H4 (cell line): Measurements from ENCODE around the gene HNRNPM. TPM values are rescaled to one million over a fixed set of nuclear protein-coding genes. Genes with fewer than 3 reads are reported as not detected.
A peak's percentile ranks its signal among the peaks of the same experiment; 100 is the strongest.

Experiments
- DNase-seq: peaks from one replicate; pipeline ENCODE4 v3.0.0-alpha.2; 2015; ENCODE audit warnings: low spot score
- total RNA-seq: library from RNA; depleted of rRNA; stranded (reverse); fragments of >200 nt; shearing (Covaris generic); gene quantifications from 2 replicates; pipeline ENCODE4 v1.2.3, GENCODE V29; 2014

HNRNPM gene
- total RNA-seq, 1 experiment from 2014 or later = 75.1 TPM

DNA sequence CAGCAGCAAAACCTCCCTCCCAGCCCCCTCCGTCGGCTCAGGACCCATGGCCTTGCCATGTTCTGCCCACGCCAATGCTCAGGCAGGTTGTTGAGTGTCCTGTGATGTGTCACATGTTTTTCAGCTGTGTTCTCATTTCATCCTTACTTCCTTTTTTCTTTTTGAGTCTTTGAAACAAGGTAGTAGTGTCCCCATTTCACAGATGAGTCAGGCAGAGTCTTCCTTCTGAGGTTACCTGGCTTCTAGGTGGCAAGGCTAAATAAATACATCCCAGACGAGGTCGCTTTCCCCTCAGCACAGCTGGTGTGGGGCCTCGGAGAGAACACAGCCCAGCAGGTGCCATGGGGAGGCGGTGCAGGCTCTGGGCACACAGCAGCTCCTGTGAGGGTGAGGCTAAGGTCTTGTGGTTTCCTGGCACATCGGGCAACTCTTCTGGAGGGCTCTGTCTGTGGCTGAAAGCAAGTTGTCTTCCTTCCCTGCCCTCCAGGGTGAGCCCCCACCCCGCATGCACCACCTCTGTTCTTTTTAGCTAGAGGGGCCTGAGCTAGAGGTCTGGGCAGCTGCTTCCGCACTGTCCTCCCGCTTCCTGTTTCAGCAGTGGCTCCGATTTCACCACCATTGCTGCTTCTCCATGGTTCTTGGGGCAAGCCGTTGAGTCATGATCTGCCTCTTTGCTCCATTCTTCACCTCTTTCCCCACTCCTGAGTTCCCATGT, 42.5 kb downstream of the HNRNPM start:
- DNase-seq = no peak

DNA sequence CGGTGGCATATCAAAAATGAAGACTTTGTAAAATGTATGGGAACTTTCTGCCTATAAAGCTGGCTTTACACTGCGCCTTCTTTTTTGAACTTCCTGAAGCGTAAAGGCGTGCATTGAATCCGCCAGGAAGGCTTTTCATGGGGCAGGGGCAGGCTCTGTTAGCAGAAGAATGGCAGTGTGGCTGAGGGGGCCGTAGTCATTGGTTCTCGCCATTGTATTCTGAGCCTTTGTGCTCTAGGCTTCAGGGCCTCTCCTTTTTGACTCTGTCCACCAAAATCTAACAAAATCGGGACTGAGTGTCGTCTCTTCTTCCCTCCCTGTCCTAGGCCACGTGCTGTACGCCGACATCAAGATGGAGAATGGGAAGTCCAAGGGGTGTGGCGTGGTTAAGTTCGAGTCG, 43.6 kb downstream of the HNRNPM start:
- no peak for DNase-seq

DNA sequence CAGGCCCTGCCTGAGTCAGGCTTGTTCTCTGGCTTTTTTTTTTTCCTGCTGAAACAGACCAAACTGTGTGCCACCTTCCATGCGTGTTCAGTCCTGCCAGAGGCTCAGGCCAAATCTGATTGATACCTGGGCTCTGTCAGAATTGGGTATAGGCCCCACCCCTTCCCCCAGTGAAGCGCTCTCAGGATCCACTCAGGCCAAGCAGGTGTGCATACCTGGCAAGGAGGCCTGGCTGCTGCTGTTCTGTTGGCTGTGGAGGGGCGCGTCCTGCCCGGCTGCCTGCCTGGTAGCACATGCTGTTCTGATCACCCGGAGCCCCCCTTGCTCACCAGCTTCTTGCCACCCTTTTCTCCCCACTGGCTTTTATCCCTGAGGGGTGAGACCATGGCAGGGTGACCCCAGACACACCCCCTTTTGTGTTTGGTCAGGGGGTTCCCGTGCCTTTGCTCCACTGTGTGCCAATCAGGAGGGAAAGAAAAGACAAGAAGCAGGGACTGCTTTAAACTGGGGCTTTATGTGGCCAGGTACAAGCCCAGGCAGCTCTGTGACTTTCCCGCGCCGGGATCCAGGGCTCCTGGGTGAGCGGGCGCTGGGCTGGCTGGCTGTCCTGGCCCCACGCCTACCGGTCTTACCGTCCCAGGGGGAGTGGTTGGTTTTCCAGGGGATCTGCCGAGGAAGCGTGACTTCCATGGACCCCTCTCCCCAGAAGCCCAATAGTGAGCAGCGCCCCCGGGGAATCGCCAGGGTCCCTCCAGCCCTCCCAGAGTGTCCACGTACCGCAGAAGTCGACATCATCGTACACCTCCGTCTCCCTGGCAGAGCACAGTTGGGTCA, 45.0 kb downstream of the HNRNPM start:
- no peak for DNase-seq

DNA sequence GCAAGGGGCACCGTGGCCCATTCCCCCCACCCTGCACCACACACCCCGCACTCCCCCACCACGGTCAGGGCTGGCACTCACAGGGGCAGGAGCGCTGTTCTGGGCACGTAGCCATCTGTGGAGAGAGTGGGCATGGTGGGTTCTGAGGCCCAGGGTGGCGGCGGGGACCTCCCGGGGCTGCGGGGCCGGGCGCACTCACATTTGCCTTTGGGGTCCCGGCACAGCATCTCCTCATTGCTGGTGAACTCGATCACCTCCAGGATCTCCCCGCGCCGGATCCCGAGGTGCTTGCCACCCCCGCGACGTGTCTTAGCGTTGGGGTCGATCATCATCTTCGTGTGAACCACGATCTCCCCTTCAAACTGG, 45.6 kb downstream of the HNRNPM start:
- no peak for DNase-seq

DNA sequence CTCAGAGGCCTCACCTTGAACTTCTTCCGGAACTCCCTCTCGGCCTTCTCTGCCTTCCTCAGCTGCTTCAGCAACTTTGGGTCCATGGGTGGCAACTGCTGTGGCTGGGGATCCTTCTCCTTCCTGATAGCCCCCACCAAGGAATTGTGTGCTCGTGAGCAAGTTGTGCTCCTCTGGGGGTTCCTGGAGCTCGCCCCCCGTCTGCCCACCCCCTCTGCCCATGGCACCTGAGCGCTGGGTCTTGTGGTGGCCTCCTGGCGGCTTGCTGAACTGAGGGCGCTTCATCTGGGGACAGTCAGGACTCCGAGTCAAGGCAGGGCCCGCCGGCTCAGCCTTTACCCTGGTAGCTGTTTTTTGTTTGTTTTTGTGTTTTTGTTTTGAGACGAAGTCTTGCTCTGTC, 46.1 kb downstream of the HNRNPM start:
- no peak for DNase-seq

DNA sequence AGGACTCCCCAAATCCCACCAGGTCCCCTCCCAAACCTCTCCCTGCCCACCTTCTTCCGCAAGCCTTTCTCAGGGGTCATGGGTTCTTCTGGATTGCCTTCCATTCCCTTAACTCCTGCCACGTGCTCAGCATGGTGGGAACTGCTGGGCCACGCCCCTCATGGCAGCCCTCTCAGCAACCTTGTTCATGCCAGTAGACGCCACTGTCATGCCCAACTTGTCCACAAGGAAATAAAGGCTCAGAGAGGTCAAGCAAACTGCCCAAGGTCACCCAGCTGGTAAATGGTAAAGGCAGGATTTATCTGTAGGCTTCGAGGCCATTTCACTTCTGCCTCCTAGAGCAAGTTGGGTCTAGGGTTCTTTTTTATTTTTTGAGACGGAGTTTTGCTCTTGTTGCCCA, 46.8 kb downstream of the HNRNPM start:
- no peak for DNase-seq

DNA sequence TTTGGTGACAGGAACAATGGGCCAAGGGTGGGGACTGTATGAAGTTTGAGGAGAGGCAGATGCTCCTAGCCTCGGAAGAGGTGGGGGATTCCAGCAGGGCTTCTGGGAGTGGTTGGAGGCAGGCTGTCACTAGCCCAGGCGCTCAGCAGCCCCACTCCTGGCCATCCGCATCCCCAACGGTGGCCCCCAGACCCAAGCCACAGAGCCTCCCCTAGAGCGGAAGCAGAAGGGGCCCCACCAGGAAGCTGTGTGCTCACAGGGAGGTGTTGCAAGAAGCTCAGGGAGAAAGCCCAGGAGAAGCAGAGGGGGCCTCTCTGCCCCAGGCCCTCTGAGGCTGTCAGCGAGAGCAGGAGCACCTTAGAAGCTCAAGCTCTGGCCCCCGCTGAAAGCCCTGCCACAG, 49.4 kb downstream of the HNRNPM start:
- DNase-seq = no peak

DNA sequence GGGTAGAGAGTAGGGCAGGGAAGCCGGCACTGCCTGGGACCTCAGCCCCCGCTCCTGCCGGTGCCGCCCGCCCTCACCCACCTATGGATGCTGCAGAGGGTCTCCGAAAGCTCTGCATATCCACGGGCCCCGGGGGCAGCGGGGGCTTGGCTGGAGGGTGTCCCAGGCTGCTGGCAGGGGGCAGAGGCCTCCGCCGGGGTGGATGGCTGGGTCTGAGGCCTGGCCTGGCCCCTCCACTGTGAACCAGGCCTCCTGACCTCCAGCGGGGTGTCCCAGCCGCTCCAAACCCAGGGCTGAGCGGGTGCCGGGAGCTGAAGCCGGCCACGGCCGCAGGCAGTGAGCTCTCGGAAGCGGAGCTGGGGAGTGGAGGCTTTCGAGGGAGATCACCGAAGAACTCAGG, 53.5 kb downstream of the HNRNPM start:
- DNase-seq = no peak

DNA sequence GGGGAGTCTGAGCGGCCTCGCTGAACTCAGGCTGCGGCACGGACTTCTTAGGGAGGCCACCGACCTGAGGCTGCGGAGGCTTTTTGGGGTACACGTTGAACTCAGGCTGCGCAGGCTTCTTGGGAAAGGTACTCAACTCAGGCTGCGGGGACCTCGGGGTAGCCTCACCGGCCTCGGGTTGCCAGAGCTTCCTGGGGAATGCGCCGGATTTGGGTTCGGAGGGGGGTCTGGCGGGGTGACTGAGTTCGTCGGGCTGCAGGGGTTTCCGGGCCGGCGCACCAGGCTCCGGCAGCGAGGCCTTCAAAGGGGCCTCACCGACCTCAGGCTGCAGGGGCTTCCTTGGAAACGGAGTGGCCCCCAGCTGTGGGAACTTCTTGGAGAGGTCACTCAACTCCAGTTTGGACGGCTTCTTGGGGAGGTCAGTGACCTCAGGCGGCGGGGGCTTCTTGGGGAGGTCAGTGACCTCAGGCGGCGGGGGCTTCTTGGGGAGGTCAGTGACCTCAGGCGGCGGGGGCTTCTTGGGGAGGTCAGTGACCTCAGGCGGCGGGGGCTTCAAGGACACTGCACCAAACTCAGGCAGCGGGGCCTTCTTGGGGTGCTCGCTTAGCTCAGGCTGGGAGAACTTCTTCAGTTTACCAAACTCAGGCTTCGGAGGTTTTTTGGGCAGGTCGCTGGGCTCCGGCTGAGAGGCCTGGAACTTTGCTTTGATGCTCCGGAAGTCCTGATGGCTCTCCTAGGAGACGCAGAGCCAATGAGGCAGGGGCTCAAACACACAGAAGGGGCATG, 54.5 kb downstream of the HNRNPM start:
- no peak for DNase-seq

DNA sequence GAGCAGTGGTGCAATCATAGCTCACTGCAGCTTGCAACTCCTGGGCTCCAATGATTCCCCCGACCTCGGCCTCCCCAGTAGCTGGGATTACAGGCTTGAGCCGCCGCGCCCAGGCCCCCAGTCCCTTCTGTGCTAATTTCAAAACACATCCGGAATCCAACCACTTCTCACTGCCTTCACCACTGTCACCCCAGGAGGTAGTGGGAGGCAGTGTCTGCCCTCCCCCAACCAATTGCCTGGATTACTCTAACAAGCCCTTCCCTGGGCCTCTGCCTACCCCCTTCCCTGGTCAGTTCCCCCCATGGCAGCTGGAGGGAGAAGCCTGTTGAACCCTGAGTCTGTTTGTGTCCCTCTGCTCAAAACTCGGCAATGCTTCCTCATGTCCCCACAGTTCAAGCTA, 55.4 kb downstream of the HNRNPM start:
- no peak for DNase-seq

DNA sequence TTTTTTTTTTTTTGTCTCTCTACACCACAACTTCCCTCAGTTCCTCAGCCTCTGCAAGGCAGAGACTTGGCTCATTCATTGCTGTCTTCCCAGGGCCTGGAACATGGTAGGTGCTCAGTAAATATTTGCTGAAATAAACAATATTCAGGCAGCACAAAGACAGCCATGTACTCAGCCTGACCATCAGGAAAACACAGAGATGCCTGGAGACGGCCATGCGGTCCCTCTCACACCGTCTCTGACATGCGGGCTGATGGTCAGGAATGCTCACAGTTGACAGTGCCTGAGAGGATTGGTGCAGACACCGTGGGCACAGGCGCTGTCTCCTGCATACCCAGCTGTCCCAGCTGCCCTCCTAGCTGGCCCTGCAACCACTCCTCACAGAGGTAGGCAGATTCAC, 56.7 kb downstream of the HNRNPM start:
- no peak for DNase-seq

DNA sequence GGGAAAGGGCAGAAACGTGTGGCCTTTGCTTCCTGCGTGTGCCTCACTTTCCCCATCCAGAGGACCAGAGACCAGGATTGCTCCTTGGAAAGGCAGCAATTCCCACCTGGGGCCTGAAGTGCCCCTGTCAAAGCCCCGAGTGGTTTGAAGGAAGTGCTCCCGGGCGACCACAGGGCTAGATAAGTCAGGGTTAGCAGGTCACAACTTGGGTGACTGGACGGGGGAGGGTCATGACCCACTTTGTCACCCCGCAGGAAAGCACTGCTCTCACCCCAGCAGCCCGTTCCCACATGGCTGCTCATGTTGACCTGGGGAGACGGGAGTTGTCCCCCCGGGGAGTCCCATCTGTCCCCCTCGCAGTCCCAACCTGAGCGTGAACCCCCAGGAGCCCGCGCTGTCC, 57.2 kb downstream of the HNRNPM start:
- DNase-seq = no peak

DNA sequence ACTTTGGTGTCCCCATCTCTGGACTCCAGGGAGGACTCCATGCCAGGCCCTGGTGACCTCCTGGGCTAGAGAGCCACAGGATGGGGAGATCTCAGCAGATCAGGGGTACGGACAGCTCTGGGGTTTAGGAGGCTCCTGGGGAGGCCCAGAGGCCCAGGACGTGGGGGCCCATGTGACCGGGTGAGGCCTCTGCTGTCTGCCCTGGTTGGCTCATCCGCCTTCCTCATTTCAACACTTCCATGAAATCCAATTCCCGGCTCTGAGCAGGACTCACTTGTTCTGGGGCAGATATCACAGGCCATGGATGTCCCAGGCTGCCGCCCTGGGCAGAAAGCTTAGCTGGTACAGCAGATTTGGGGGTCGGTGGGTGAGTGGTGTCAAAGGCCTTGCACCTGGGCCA, 58.7 kb downstream of the HNRNPM start:
- DNase-seq = no peak

DNA sequence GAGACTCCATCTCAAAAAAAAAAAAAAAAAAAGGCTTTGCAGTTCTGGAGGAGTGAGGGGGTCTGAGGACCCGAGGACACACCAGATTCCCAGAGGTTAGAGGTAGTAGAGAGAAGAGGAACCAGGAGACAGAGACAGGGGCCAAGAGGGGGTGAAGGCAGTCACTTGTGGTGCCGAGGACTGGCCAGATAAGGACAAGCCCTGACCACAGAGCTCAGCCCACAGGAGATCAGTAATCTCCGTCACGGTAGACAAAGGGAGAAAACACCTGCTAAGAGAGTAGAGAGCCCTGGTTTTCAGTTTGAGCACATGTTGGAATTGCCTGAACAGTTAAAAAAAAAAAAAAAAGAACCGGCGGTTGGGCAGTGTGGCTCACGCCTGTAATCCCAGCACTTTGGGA, 59.4 kb downstream of the HNRNPM start:
- no peak for DNase-seq

DNA sequence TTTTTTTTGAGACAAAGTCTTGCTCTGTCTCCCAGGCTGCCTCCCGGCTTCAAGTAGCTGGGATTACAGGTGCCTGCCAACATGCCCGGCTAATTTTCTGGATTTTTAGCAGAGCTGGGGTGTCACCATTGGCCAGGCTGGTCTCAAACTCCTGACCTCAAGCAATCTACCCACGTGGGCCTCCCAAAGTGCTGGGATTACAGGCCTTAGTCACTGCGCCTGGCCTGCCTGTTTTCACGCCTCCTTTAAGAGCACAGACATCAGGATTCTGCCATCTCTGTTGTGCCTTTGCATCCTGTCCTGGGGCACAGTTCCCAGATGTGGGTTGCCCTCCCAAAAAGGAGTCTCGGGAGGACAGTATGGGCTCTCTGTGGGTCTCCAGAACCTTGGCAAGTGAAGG, 60.1 kb downstream of the HNRNPM start:
- DNase-seq = no peak

DNA sequence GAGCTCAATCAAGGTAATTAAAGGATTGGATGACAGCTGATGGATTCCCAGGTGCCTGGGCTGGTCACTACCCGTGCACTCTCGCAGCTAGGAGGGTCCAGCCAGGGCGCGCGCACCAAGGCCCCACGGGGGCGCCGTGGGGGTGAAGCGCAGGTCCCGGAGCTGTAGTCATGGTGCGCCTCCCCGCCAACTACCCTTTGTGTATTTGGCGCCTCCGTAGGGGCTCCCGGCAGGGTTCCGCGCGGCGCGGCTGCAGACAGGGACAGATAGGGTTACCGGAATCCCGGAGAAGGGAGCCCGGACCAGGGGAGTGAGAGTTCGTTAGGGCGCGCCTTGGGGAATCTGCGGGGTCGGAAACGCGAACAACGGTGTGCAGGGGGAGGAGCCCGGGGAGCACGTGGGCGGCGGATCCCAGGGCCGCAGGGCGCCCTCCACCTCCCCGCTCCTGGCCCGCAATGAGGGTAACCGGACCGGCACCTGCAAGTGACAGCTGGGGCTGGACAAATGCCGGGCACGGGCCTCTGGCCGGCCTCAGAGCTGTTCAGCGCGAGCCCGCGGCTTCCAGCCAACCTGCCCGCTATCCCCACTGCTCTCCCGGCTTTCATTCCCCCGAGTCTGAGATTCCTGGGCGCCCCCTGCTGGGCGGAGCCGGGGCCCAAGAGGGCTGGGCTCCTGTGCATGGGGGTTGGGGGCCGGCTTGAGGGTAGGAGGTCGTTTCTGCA, 61.1 kb downstream of the HNRNPM start:
- peak; percentile 53 for DNase-seq

DNA sequence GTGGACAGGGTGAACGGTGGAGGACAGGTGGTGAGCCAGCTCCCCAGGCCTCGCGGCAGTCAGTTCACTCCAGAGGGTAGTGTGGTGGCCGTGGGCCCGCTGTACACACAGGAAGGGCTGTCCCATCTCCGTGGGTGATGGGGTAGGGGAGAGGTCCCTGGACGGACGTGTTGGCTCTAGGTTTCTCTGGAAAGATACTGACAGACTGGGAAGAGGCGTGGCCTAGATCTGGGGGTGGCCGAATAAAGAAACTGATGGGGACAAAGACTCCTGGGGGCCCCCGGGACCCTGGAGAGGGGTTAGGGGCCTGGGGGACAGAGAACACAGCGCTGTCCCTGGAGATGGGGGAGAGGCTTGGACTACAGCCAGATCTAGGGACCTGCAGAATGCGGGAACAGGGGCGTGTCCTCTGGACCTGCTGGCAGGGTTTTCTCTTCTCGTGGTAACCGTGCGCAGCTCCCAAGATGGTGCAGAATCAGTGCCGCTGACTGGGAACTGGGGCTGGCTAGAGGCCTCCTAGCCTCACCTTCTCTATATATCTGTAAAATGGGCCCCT, 61.7 kb downstream of the HNRNPM start:
- no peak for DNase-seq

DNA sequence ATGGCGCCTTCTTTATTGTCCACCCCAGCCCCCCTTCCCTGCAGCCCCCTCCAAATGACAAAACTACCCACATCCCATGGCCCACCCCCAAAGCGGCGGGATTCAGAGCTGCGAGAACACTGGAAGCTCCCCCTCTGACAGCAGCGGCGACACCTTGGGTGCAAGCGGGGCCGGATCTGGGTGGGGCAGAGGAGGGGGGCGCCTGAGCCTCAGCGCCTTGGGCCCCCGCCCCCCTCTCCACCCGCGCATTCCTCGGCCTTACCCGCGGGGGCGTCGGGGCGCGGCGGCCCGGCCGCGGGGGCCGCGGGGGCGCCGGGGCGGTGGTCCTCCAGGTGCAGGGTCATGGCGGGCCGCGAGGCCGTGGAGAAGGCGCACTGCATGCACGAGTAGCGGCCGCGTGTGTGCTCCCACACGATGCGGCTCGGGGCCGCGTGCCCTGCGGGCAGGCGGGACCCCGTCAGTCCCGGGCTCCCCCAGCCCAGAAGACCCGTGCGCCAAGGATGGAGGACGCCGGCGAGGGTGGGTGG, 65.9 kb downstream of the HNRNPM start:
- no peak for DNase-seq

DNA sequence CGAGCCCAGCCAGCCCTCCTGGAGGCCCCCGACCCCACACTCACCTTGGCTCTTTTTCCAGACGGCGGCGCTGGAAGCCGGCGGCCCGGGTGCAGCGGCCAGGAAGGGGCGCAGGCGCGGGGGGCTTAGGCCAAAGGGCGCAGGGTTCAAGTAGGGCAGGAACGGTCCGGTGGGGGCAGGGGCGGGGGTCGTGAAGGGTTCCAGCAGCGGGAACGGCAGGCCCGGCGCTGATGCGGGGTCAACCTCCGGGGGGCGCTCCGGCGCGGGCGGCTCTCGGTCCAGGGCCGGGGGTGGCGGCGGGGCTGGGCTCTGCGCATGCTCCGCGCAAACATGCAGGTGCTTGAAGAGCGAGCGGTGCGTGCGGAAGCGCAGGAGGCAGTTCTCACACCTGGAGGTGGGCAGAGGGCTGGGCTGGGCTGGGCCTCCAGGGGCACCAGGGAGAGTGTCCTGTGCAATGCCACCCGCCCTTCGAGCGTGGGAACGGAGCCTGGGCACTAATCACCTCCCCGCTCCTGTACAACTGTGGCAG, 66.9 kb downstream of the HNRNPM start:
- no peak for DNase-seq

DNA sequence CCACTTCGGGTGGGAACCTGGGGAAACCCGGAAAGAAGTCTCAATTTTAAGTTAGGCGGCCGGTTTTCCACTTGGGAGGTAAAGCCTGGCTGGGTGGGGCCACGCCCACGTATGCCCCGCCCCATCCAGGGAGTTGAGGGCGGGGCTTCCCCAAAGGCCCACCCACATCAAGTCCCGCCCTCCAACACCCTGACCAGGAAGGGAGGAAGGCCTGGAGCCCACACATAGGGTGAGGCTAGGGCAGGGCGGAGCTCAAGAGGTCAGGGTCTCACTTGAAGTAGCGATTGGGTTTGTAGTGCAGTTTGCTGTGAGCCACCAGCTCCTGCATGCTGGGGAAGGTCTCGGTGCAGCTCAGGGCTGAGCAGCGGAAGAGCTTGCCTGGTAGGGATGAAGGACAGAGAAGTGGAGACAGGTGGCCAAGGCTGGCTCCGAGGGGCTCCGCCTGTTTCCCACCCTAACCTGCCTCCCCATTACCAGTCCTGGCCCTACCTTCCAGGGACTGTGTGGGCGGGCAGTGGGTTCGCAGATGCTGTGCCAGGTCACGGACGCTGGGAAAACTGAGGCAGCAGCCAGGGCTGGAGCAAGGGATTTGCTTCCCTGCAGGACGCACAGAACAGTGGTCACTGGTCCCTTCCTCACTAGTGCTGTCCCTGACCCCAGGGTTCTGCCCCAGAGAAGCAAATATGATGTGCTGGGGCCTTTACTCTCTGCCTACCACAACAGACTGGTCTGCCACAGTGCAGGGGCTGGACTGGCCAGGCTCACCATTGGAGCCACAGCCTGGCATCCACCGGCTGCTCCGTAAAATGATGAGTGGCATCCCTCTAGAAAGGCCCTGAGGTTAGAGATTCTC, 67.6 kb downstream of the HNRNPM start:
- DNase-seq = no peak
